ENCODE data around the gene PMVK.
"Not testable (repeated sequence)": the region's sequence is repeated elsewhere in the genome, so short reads cannot be mapped to it uniquely, and the experiment has no call there.

Gene PMVK

DNA sequence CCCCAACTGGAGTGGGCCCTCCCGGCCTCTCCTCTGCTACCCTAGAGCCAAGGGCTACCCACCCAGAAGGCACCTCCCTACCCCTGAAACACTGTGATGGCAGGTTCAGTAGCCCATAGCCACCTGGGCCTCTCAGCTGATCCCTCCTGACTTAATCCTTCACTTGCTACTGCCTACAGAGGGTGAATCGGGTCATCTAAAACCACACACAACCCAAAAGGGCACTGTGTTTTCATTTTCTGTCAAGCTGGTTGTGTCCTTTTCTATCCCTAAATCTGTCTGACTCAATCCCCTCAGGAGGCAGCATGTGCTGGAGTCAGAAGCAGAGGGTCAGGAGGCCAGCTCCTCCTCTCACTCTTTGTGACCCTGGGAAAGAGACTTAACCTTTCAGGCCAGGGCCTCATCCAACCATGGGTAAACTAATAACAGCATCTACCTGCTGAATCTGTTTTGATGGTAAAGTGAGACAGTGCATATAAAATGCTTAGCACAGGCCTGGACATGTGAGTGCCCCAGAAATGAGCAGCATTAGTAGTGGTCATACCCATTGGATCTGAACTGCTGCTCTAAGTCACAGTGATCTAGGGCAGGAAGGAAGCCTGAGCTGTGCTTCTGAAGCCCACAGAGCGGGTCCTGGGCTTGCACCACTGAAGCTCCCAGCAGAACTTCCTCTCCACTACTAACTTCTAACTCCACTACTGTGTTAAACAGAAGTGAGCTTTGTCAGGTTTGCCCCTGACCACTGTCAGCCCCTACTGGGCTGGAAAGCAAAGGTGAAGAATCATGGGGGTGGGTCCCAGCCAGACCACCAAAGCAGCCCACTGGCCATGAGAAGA is 11.0 kb downstream of the PMVK start:
- no peak for DNase-seq

DNA sequence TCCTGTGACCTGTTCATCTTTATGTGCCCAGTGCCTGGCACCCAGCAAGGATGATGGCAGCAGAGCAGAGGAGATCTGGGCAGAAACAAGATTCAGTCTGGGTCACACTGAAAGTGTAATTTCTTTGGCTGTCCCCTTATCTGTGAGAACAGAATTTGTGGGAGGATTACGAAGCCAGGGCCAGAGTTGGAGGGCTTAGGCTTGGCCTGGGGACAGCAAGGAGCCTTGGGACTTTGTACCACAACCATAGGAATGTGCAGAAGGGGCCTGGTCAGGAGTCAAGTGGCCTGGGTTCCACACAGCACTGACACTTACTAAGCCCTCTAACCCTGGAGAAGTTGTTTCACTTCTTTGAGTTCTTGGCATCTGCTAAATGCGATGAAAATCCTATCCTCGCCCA is 12.8 kb downstream of the PMVK start:
- no peak for DNase-seq

DNA sequence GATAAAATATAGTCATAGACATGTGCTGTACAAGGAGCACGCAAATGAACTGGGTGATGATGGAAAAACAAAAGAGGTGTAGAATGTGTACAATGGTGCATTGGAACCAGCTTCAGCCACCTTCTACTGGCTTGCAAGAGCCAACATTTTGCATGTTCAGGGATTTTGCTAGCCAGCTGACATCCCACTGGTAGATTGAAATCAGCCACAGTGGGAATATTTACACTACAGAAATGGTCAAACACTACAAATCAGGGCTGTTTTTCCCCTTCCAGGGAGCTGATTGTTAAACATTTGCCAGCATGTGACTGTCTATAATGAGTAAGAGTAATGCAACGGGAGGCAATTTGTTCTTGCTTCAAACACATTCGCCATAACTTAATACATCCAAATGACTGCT is 23.2 kb downstream of the PMVK start:
- no peak for DNase-seq

DNA sequence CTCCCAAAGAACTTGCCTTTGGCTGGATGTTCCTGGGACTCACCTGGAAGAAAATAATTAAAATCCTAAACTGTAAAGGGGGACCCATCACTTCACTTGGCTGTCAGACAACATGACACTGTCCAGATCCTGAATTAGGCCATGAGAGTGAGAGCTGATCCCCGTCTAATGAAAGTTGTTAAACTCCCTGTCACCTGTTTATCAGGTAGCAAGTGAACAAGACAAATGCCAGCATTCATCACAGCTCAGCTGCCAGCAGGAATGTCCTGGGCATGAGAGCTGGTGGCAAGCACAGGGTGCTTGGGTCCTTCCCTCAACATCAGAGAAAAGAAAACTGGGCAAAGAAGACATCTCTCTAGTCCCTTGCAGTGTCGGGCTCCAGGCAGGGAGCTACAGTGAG is 23.8 kb downstream of the PMVK start:
- DNase-seq, result no peak

DNA sequence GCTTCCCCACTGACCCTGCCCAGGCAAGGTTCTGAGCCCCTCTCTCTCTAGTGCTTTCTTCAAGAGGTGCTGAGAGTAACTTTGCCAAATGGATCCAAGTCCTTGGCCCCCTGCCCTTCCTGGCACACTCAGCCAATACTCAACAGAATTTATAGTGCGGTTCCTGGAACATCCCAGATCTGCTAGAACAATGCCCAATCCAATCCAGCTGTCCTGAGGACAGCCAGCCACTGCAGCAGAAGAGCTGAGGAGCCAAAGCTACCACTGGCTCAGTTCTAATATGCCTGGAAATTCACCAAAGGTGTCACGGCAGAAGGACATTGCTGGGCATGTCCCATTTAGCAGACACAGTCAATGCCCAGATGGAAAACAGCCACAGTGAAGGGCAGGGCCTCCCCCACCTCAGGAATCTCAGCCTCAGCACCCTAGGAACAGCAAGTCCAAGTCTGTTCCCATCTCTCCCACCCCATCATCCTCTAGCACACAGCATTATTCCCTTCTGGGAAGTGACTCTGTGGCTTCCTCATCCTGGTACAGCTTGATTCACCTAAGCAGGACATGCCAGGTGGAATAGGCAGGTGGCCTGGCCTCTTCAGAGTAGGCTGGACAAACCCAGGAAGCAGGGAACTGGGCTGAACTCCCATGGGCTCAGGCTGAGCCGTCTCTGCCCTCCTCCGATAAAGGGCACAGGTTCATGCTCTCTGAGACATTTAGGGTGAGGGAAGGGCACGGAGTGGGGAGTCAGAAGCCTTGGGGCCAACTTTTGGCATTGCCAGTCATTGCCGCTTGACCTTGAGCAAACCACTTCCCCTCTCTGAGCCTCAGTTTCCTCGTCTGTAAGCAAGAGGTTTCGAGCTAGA is 24.6 kb downstream of the PMVK start:
- peak in 1 of 51 donors; percentile 36 for DNase-seq

DNA sequence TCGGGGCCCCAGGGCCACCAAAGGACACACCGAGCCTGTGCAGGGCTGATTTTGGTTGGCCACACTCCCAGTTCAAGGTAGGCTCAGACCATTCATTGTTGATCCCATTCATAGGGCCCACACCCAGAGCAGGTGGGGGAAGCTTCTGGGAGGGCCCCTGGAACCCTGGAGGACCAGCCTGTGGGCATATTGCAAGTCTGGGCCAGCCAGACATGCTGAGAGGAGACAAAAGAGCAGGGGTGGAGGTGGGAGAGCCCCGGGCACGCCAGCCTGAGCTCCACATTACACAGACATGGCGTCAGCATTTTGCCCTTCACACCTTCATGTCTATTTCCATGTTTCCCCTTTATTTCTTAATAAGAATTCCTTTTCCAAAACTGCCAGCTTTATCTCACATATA is 25.7 kb downstream of the PMVK start:
- no peak for DNase-seq

DNA sequence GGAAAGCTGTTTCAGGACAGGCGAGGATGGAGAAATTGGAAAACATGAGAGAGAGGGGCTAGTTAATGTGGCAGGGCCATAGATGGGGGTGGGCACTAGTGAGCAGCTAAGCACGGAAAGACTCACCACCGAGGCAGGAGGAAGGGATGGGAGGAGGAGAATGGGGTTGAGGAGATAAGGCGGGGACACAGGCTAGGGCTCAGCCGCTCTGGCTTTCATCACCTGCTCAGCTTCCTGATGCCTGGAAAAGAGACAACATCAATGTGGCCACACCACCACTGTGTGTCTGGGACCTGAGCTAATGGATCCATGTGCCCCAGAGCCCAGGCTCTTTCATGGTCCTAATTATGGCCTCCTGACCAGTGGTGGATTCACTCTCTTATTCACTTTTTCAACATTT is 27.6 kb downstream of the PMVK start:
- DNase-seq, result no peak

DNA sequence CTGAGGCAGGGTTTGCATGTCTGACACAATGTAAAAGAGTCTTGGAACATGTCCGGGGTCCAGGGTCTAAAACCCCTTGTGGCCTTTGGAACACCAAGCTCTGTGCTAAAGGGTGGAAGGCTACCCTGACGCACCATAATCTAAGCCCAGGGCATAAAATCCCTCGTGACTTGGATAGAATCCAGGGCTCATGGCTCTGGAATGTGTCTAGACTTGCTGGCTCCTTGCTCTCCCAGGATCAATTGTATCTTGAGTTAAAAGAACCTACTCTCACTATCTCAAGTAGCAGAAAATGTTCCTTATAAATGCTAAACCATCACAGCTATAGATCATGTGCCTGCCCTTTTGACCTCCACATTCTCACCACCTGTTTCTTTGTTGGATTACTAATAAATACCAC is 28.4 kb downstream of the PMVK start:
- not testable (repeated sequence) for DNase-seq

DNA sequence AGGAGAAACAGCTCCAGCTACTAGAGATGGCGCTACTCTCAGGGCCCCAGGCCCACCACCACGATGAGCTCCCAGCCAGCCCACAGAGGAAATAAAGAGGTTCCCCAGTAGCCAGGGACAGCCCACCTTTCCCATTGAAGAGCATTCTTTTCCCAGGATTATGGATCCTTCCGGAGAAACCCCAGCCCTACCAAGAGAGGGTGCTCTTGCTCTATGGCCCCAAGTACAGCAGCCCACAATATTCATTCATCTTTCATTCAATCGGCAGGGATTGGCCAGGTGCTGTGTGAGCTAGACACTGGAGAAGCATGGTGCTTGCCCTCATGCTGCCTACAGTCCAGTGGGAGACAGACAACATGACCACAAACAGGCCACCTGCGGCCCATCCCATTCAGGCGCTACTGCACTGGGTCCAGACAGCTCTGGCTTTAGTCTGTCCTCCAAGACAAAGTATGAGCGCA is 29.9 kb downstream of the PMVK start:
- no peak for DNase-seq

DNA sequence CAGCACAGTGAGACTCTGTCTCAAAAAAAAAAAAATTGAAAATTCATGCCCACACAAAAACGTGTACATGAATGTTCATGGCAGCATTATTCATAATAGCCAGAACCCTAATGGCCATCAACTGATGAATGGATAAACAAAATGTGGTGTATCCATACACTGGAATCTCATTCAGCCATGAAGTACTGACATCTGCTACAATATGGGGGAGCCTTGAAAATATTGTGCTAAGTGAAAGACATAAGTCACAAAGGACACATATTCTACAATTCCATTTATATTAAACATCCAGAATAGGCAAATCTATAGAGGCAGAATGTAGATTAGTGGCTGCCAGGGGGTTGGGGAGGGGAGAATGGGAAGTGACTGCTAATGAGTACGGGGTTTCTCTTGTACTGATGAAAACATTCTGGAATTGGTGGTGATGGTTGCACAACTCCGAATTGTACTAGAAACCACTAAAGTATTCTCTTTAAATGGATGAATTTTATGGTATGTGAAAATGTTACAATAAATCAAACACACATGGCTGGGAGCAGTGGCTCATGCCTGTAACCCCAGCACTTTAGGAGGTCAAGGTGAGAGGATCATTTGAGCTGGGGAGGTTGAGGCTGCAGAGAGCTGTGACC is 33.5 kb downstream of the PMVK start:
- no peak for DNase-seq

DNA sequence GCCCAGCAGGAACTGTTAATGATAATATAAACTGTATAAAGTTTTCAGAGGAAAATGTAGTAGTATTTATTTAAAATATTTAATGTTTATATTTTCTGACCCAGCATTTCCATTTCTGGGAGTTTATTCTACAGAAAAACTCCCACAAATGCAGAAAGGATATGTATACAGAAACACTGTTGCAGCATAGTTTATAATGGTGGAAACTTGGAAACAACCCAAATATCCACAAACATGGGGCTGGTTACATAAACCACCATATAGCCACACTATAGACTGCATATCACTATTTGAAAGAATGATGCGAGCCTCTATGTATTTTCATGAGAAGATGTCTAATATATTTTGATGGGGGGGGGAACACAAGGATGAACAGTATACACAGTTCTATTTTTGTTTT is 34.9 kb downstream of the PMVK start:
- DNase-seq, result no peak

DNA sequence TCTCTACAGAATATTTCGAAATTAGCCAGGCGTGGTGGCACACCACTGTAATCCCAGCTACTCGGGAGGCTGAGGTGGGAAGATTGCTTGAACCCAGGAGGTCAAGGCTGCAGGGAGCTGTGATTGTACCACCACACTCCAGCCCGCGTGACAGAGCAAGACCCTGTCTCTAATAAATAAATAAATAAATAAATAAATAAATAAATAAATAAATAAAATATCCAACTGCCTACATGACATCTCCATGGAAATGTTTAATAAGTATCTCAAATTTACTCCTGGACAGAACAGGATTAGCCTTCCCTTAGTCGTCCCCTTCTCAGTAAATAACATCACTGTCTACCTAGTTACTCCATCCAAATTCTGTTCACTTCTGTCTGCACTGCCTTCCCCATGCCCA is 37.5 kb downstream of the PMVK start:
- DNase-seq, result no peak

DNA sequence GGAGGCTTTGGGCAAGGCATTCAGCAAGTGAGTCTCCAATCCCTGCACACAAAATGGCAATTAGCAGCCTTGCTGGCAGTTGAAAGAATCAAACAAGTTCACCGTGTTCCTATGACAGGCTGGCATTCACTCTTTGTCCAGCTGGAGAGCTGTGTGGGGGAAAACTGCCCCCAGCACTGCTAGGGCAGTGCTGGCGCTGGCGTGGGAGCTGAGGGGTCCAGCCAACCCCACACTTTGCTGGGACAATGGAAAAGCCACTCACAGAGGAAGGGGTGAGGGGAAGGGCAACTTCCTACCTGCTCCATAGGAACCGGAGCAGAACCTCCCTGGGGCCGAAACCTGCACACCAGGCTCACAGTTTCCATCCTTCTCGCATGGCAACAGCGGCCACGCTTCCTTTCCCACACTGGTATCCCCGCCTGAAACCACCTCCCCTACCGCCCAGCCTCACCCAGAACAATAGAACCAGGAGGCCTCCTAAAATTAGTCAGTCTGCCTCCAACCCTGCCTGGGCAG is 39.7 kb downstream of the PMVK start:
- DNase-seq, result peak in 23 of 51 donors; percentile 6 to 77 (median 29)

DNA sequence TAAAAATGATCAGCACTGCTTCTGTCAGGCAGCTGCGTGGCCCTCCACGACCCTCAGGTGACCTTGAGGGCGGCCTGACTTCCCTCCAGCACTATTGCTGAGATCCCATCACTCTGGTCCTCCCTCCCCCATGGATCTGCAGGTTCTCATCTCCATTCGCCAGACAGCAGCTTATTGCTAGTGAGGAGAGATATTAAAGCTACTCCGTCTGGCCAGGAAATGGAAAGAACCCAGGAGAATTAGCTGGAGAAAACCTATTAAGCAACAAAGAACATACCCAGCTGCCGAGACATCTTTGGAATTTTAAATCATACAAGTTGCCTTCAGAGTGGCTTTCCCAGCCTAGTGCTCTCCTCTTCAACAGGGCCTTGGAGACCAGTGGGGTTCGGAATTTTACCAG is 40.7 kb downstream of the PMVK start:
- peak in 2 of 51 donors; percentile 4 to 9 for DNase-seq

DNA sequence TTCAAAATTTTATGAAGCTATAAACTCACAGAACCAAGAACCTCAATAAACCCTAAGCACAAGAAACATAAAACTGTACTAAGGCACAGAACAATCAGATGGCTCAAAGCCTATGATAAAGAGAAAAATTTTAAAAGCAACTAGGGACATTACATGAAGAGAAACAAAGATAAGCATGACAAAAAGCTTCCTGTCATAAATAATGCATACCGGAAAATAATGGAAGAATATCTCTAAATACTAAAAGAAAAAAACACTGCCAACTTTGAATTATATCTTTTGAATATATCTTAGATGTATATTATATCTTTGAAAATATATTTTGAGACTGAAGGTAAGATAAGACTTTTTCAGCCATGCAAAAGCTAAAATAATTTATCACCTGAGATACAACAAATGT is 45.1 kb downstream of the PMVK start:
- no peak for DNase-seq

DNA sequence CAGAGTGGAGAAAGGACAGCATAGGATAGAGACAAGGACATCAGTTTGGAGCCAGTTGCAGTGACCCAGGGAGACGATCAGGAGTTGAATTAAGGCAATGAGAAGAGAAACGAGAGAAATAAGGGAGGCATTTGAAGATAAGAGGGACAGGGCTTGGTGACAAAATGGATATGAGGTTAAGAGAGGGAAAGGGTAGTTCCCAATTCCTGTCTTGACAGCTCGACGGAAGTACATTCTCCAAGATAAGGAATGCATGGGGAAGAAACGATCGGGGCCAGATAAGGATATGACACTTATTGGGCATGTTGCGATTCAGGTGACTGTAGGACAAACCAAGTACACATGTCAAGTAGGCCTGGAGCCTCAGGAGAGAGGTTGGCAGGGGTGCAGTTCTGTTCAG is 47.8 kb downstream of the PMVK start:
- no peak for DNase-seq

DNA sequence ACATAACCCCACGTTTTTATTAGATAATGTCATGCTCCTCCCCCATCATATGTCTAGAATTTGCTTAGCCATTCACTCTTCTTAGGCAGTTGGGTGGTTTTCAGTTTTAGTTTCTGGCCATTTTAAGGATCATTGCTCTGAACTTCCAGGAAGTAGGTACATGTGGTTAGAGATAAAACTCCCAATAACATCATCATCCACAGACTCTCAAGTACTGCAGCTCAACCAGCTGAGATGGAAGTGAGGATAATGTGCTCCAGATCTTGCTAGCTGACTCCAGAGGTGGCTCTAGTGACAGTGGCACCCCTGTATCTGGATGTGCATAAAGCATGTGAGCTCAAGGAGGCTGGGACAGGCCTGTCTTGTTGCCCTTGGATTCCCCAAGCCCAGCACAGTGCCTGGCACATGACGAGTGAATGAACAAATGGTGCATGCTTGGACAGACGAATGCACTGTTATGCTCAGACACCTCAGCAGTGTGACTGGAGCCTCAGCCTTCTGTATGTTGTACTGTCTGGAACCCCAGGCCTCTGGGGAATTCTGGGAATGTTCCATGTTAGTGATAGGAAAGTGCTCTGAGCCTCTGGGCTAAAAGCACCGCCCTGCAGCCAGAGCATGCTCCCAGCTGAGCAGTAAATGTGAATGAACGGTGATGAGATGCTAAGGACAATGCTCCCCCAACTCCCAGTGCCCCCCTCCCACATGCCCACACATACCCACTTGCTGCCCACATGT is 50.1 kb downstream of the PMVK start:
- no peak for DNase-seq

DNA sequence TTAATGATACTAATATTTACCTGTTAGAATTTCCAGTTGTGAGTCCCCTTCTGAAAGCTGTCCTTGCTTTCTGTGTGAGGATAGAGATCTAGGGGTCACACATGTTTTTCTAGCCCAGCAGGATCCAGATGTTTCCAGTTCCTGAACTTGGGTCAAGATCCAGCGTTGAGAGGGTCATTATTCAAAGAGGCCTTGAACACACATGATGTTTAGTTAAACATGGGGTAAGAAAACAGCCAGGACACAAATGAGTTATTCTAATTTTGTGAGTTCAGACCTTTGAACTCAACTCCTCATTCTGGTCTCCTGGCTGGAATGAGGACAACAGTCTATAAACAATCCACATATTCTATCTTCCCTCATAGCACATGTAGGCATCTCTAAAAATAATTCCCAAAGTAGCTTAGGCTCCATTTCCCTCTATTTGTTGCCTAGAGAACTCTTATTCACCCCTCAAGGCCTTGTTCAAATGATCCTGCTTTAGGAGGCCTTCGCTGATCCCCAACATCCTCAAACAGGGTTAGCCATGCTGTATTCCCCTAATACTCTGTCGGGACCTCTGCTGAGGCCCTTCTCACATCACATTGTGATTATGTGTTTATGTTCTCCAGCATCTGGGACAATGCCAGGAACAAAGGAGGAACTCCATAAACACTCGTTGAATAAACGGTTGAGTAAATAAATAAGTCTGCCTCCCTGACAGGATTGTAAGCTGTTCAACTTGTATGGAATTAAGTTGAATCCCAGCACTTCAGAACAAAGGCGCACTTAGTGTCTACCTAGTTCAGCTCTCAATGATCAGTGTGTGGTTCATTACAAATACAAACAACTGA is 51.4 kb downstream of the PMVK start:
- DNase-seq, result no peak

DNA sequence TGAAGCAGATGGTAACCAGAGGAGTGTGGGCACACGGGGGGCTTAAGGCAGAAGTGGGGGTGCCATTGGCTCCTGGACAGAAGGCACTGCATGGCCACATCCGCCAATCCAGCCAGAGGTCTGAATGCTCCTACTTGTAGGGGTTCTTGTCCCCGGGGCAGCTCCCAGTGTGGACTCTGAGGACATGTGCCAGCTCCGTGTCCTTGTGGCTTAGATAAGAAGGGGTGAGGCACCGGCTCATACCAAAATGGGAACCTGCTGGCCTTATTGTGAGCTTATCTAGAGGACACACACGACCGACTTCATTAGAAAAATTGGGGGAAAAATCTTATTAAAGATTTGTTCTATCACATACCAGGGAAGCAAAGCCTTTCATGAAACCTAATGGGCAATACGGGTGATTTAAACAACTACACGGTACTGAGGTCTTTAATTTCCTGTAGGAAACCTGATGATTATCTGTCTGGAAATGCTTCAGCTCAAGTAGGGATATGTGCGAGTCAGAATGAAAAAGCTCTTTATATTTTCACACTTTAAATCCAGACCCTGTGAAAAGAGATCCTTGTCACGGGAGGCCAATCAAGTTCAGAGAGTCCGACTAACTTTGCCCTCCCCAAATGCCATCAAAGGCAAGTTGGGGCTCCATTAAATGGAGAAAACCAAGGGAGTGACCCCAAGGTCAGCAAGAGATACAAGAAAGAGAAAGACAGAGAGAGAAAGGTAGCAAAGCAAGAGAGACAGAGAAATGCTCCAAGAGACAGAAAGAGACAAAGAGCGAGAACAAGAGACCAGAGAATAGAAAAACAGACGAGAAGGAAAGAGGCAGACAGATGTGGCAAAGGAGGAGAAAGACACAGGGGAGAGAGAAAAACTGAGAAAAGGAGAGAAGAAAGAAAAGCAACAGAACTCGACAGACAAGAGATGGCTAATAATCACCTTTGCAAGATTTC is 52.3 kb downstream of the PMVK start:
- DNase-seq, result no peak
